ENCODE results near the gene ARFIP1.

- TF ChIP-seq REST (IDR thresholded peaks at IDR 0.05; ENCODE audit: insufficient read depth in 1 of 2, low read depth in 2 of 2, low read length in 2 of 2) (no peak), TAF1 (IDR thresholded peaks at IDR 0.05; ENCODE audit: borderline replicate concordance, insufficient read depth, low read length) (no peak), POLR2AphosphoS5 (IDR thresholded peaks at IDR 0.05; ENCODE audit: low read depth, low read length) (no peak)
Observed at GRCh38 chr4:152951348-152951747, 171.6 kb downstream of the ARFIP1 start.

All from PFSK-1 (cell line).